ENCODE measurements around the gene CRYBG1. TPM values are rescaled to one million over a fixed set of nuclear protein-coding genes. Genes with fewer than 3 reads are reported as not detected.

Gene CRYBG1
- total and polyA plus RNA-seq, 5 donors from 2014 or later = 16.4 to 83.8 (median 19.6) TPM

GRCh38 chr6:106426250-106426970 is 65.9 kb downstream of the CRYBG1 start:
- no peaks in the 10 kb centered on the region for H3K9me3 ChIP-seq (ENCODE audit: control insufficient read depth in 2 of 2, low read length in 2 of 2)
- H3K4me3 ChIP-seq (ENCODE audit: low read depth, low read length) = no peak overlapping the region
- H3K27me3 ChIP-seq (ENCODE audit: control insufficient read depth, insufficient read depth, low read length) = peaks cover 3% of the 10 kb centered on the region
- no peak overlapping the region for H3K27ac ChIP-seq (ENCODE audit: insufficient read depth, low read length, poor library complexity, severe bottlenecking)
- H3K4me1 ChIP-seq (ENCODE audit: control insufficient read depth, insufficient read depth, low read length, poor library complexity, severe bottlenecking) = no peaks in the 10 kb centered on the region
- ATAC-seq (ENCODE audit: low read depth in 2 of 2) (no peak), DNase-seq (no peak)
- Mint-ChIP-seq H3K36me3 (no peaks in the 10 kb centered on the region), H3K4me3 (no peak overlapping the region), H3K9me3 (no peaks in the 10 kb centered on the region), H3K27ac (no peak overlapping the region), H3K27me3 (peaks cover 8% of the 10 kb centered on the region), H3K4me1 (no peaks in the 10 kb centered on the region)
- no peaks in the 10 kb centered on the region for H3K36me3 ChIP-seq (ENCODE audit: control insufficient read depth, insufficient read depth, low read length)

- no peak overlapping the region for H3K4me3 Mint-ChIP-seq
- no peak overlapping the region for H3K4me3 ChIP-seq (ENCODE audit: low read depth, low read length)
- H3K27me3 Mint-ChIP-seq = peaks cover 22% of the 10 kb centered on the region
- DNase-seq = no peak
- no peaks in the 10 kb centered on the region for H3K36me3 Mint-ChIP-seq
- H3K36me3 ChIP-seq (ENCODE audit: control insufficient read depth, insufficient read depth, low read length) = no peaks in the 10 kb centered on the region
- no peaks in the 10 kb centered on the region for H3K9me3 Mint-ChIP-seq
- no peak overlapping the region for H3K27ac ChIP-seq (ENCODE audit: insufficient read depth, low read length, poor library complexity, severe bottlenecking)
- no peak overlapping the region for H3K27ac Mint-ChIP-seq
- no peaks in the 10 kb centered on the region for H3K4me1 Mint-ChIP-seq
- H3K4me1 ChIP-seq (ENCODE audit: control insufficient read depth, insufficient read depth, low read length, poor library complexity, severe bottlenecking) = no peaks in the 10 kb centered on the region
- no peak for ATAC-seq (ENCODE audit: low read depth in 2 of 2)
- no peaks in the 10 kb centered on the region for H3K9me3 ChIP-seq (ENCODE audit: control insufficient read depth in 2 of 2, low read length in 2 of 2)
- H3K27me3 ChIP-seq (ENCODE audit: control insufficient read depth, insufficient read depth, low read length) = peaks cover 4% of the 10 kb centered on the region
Measured at GRCh38 chr6:106430466-106430865, 69.9 kb downstream of the CRYBG1 start.

- no peaks in the 10 kb centered on the region for H3K36me3 Mint-ChIP-seq
- no peak overlapping the region for H3K27ac Mint-ChIP-seq
- H3K4me1 Mint-ChIP-seq = no peaks in the 10 kb centered on the region
- no peak overlapping the region for H3K27ac ChIP-seq (ENCODE audit: insufficient read depth, low read length, poor library complexity, severe bottlenecking)
- H3K4me1 ChIP-seq (ENCODE audit: control insufficient read depth, insufficient read depth, low read length, poor library complexity, severe bottlenecking) = no peaks in the 10 kb centered on the region
- peaks cover 4% of the 10 kb centered on the region for H3K27me3 ChIP-seq (ENCODE audit: control insufficient read depth, insufficient read depth, low read length)
- H3K9me3 Mint-ChIP-seq = no peaks in the 10 kb centered on the region
- no peaks in the 10 kb centered on the region for H3K9me3 ChIP-seq (ENCODE audit: control insufficient read depth in 2 of 2, low read length in 2 of 2)
- H3K4me3 Mint-ChIP-seq = no peak overlapping the region
- peaks cover 24% of the 10 kb centered on the region for H3K27me3 Mint-ChIP-seq
- no peaks in the 10 kb centered on the region for H3K36me3 ChIP-seq (ENCODE audit: control insufficient read depth, insufficient read depth, low read length)
- H3K4me3 ChIP-seq (ENCODE audit: low read depth, low read length) = no peak overlapping the region
- ATAC-seq (ENCODE audit: low read depth in 2 of 2) (no peak), DNase-seq (no peak)
Measured at GRCh38 chr6:106431405-106431804, 70.9 kb downstream of the CRYBG1 start.

GRCh38 chr6:106431972-106432371 is 71.5 kb downstream of the CRYBG1 start:
- no peaks in the 10 kb centered on the region for H3K36me3 Mint-ChIP-seq
- no peaks in the 10 kb centered on the region for H3K9me3 ChIP-seq (ENCODE audit: control insufficient read depth in 2 of 2, low read length in 2 of 2)
- no peak for DNase-seq
- peaks cover 4% of the 10 kb centered on the region for H3K27me3 ChIP-seq (ENCODE audit: control insufficient read depth, insufficient read depth, low read length)
- no peaks in the 10 kb centered on the region for H3K36me3 ChIP-seq (ENCODE audit: control insufficient read depth, insufficient read depth, low read length)
- no peak overlapping the region for H3K27ac Mint-ChIP-seq
- ATAC-seq (ENCODE audit: low read depth in 2 of 2) = no peak
- H3K27me3 Mint-ChIP-seq = peaks cover 29% of the 10 kb centered on the region
- H3K4me1 Mint-ChIP-seq = no peaks in the 10 kb centered on the region
- no peaks in the 10 kb centered on the region for H3K9me3 Mint-ChIP-seq
- no peak overlapping the region for H3K4me3 ChIP-seq (ENCODE audit: low read depth, low read length)
- H3K4me1 ChIP-seq (ENCODE audit: control insufficient read depth, insufficient read depth, low read length, poor library complexity, severe bottlenecking) = no peaks in the 10 kb centered on the region
- no peak overlapping the region for H3K4me3 Mint-ChIP-seq
- no peak overlapping the region for H3K27ac ChIP-seq (ENCODE audit: insufficient read depth, low read length, poor library complexity, severe bottlenecking)

- H3K27ac Mint-ChIP-seq = no peak overlapping the region
- Histone ChIP-seq H3K9me3 (ENCODE audit: control insufficient read depth in 2 of 2, low read length in 2 of 2) (no peaks in the 10 kb centered on the region), H3K27ac (ENCODE audit: insufficient read depth, low read length, poor library complexity, severe bottlenecking) (no peak overlapping the region), H3K27me3 (ENCODE audit: control insufficient read depth, insufficient read depth, low read length) (peaks cover 21% of the 10 kb centered on the region), H3K4me3 (ENCODE audit: low read depth, low read length) (no peak overlapping the region), H3K4me1 (ENCODE audit: control insufficient read depth, insufficient read depth, low read length, poor library complexity, severe bottlenecking) (no peaks in the 10 kb centered on the region), H3K36me3 (ENCODE audit: control insufficient read depth, insufficient read depth, low read length) (no peaks in the 10 kb centered on the region)
- no peaks in the 10 kb centered on the region for H3K9me3 Mint-ChIP-seq
- no peak for ATAC-seq (ENCODE audit: low read depth in 2 of 2)
- no peaks in the 10 kb centered on the region for H3K4me1 Mint-ChIP-seq
- H3K4me3 Mint-ChIP-seq = no peak overlapping the region
- no peaks in the 10 kb centered on the region for H3K36me3 Mint-ChIP-seq
- no peak for DNase-seq
- peaks cover 33% of the 10 kb centered on the region for H3K27me3 Mint-ChIP-seq
Measured at GRCh38 chr6:106434530-106434929, 74.0 kb downstream of the CRYBG1 start.

- ATAC-seq (ENCODE audit: low read depth in 2 of 2) (no peak), DNase-seq (no peak)
- Histone ChIP-seq H3K27me3 (ENCODE audit: control insufficient read depth, insufficient read depth, low read length) (peaks cover 48% of the 10 kb centered on the region), H3K4me3 (ENCODE audit: low read depth, low read length) (no peak overlapping the region), H3K9me3 (ENCODE audit: control insufficient read depth in 2 of 2, low read length in 2 of 2) (no peaks in the 10 kb centered on the region), H3K27ac (ENCODE audit: insufficient read depth, low read length, poor library complexity, severe bottlenecking) (no peak overlapping the region), H3K36me3 (ENCODE audit: control insufficient read depth, insufficient read depth, low read length) (no peaks in the 10 kb centered on the region), H3K4me1 (ENCODE audit: control insufficient read depth, insufficient read depth, low read length, poor library complexity, severe bottlenecking) (no peaks in the 10 kb centered on the region)
- peaks cover 49% of the 10 kb centered on the region for H3K27me3 Mint-ChIP-seq
- no peaks in the 10 kb centered on the region for H3K36me3 Mint-ChIP-seq
- H3K9me3 Mint-ChIP-seq = no peaks in the 10 kb centered on the region
- H3K4me1 Mint-ChIP-seq = no peaks in the 10 kb centered on the region
- H3K27ac Mint-ChIP-seq = no peak overlapping the region
- H3K4me3 Mint-ChIP-seq = no peak overlapping the region
Measured at GRCh38 chr6:106439459-106439858, 78.9 kb downstream of the CRYBG1 start.

GRCh38 chr6:106440546-106440945 is 80.0 kb downstream of the CRYBG1 start:
- Histone ChIP-seq H3K4me3 (ENCODE audit: low read depth, low read length) (no peak overlapping the region), H3K27ac (ENCODE audit: insufficient read depth, low read length, poor library complexity, severe bottlenecking) (no peak overlapping the region), H3K36me3 (ENCODE audit: control insufficient read depth, insufficient read depth, low read length) (no peaks in the 10 kb centered on the region), H3K9me3 (ENCODE audit: control insufficient read depth in 2 of 2, low read length in 2 of 2) (no peaks in the 10 kb centered on the region), H3K4me1 (ENCODE audit: control insufficient read depth, insufficient read depth, low read length, poor library complexity, severe bottlenecking) (no peaks in the 10 kb centered on the region), H3K27me3 (ENCODE audit: control insufficient read depth, insufficient read depth, low read length) (peaks cover 50% of the 10 kb centered on the region)
- Mint-ChIP-seq H3K36me3 (no peaks in the 10 kb centered on the region), H3K9me3 (no peaks in the 10 kb centered on the region), H3K4me1 (peaks cover 0 to 2% (median 0%) of the 10 kb centered on the region in 4 donors), H3K27ac (no peak overlapping the region), H3K27me3 (peaks cover 53% of the 10 kb centered on the region), H3K4me3 (no peak overlapping the region)
- no peak for DNase-seq
- ATAC-seq (ENCODE audit: low read depth in 2 of 2) = no peak

GRCh38 chr6:106442395-106442794 is 81.9 kb downstream of the CRYBG1 start:
- DNase-seq = no peak
- Mint-ChIP-seq H3K36me3 (no peaks in the 10 kb centered on the region), H3K27ac (no peak overlapping the region), H3K4me1 (peaks cover 0 to 5% (median 0%) of the 10 kb centered on the region in 4 donors), H3K9me3 (no peaks in the 10 kb centered on the region), H3K4me3 (no peak overlapping the region), H3K27me3 (peaks cover 48% of the 10 kb centered on the region)
- Histone ChIP-seq H3K9me3 (ENCODE audit: control insufficient read depth in 2 of 2, low read length in 2 of 2) (no peaks in the 10 kb centered on the region), H3K4me1 (ENCODE audit: control insufficient read depth, insufficient read depth, low read length, poor library complexity, severe bottlenecking) (no peaks in the 10 kb centered on the region), H3K27ac (ENCODE audit: insufficient read depth, low read length, poor library complexity, severe bottlenecking) (no peak overlapping the region), H3K27me3 (ENCODE audit: control insufficient read depth, insufficient read depth, low read length) (peaks cover 50% of the 10 kb centered on the region), H3K36me3 (ENCODE audit: control insufficient read depth, insufficient read depth, low read length) (no peaks in the 10 kb centered on the region), H3K4me3 (ENCODE audit: low read depth, low read length) (no peak overlapping the region)
- ATAC-seq (ENCODE audit: low read depth in 2 of 2) = no peak

Measured in CD4-positive, CD25-positive, alpha-beta regulatory T cell (primary cell).